Thoracic aorta (tissue), 2 donors: Measurements from ENCODE around the gene TINCR. TPM values are rescaled to one million over a fixed set of nuclear protein-coding genes. Genes with fewer than 3 reads are reported as not detected.

ENCODE experiments used
- ATAC-seq: fragments of 150-250 bp; one replicate; pipeline ENCODE4 v1.8.0; 2017; ENCODE audit warnings: low read depth; ENCODE audit not compliant: insufficient number of reproducible peaks, low FRiP score
- DNase-seq: peaks from one replicate; pipeline ENCODE4 v3.0.0-alpha.2; 2020; ENCODE audit warnings: low spot score
- H3K27ac ChIP-seq, 2 donors: fragments of 200-600 bp; sonication (generic); 1 replicate in 1 of 2; 2 replicates in 1 of 2; pipeline ENCODE4 v1.5.1; 2016; ENCODE audit warnings: mild to moderate bottlenecking in 2 of 2, moderate library complexity in 2 of 2
- H3K27me3 ChIP-seq: fragments of 200-600 bp; sonication (generic); replicated peaks from 2 replicates; pipeline ENCODE4 v1.6.0; 2016; ENCODE audit warnings: mild to moderate bottlenecking; ENCODE audit not compliant: insufficient read depth
- H3K36me3 ChIP-seq: fragments of 200-600 bp; sonication (generic); one replicate; pipeline ENCODE4 v1.5.1; 2016
- H3K4me1 ChIP-seq, 2 donors: fragments of 200-600 bp; sonication (generic); 1 replicate in 1 of 2; 2 replicates in 1 of 2; pipeline versions ENCODE4 v1.5.1 to v1.6.0; 2016; ENCODE audit warnings: low read depth in 2 of 2, mild to moderate bottlenecking in 1 of 2; ENCODE audit not compliant: control insufficient read depth in 1 of 2
- H3K4me3 ChIP-seq: fragments of 200-600 bp; sonication (generic); 2 replicates; pipeline ENCODE4 v1.5.1; 2016; ENCODE audit warnings: mild to moderate bottlenecking
- H3K9me3 ChIP-seq: fragments of 200-600 bp; sonication (generic); 2 replicates; pipeline ENCODE4 v1.5.1; 2016
- CTCF ChIP-seq: fragments of 200-600 bp; sonication (generic); IDR thresholded peaks from one replicate; pipeline ENCODE4 v1.5.1; 2019; ENCODE audit warnings: antibody characterized with exemption
- total RNA-seq, 2 donors: library from RNA; depleted of rRNA; stranded (reverse); fragments of >200 nt; gene quantifications; one replicate each; pipeline versions ENCODE4 v1.1.0 to v1.2.3, GENCODE V29; 2016

TINCR gene
- total RNA-seq, 2 donors from 2014 or later: 0.56 to 2.0 TPM

DNA sequence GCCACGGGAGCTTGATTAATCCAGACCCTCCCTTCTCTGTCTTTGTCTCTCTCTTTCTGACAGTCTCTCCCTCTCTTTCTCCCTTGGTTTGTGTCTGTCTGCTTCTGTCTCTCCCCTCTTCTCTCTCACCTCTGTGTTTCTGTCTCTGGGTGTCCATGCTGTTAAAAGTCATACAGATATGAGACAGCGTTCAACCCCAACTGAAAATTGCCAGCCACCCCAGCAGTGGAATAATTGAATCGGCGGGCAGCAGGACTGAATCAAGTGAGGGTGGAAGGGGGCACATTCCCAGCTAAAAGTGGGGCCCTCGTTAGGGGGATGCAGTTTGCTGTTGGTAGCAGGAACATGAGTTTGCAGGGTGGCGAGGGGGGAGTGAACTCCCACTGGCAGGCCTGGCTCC is 43.7 kb downstream of the TINCR start:
- Histone ChIP-seq H3K9me3 (no peaks in the 10 kb centered on the region), H3K27me3 (no peaks in the 10 kb centered on the region), H3K27ac (no peak overlapping the region), H3K4me1 (no peaks in the 10 kb centered on the region), H3K4me3 (no peak overlapping the region), H3K36me3 (no peaks in the 10 kb centered on the region)
- DNase-seq (no peak), ATAC-seq (no peak)
- no peak for TF ChIP-seq CTCF

DNA sequence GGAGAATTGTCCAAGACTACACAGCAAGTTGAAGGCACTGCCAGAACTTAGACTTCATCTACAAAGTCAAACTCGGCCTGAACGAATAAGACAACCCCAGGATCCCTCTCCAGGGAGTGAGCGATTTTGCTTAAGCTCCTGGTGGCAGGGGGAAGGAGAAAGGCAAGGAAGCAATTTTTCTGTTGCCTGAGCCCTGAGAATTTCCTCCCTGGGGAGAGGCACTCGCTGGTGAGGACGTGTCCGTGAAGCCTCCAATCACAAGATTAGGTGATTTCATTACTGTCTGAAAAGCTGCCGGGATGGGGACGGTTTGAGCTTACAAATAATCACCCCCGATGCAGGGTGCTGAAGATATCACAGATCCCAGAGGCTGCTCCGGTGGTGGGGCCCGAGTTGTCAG is 45.6 kb downstream of the TINCR start:
- Histone ChIP-seq H3K9me3 (no peaks in the 10 kb centered on the region), H3K36me3 (no peaks in the 10 kb centered on the region), H3K27ac (no peak overlapping the region), H3K4me1 (no peaks in the 10 kb centered on the region), H3K4me3 (no peak overlapping the region), H3K27me3 (no peaks in the 10 kb centered on the region)
- ATAC-seq (no peak), DNase-seq (no peak)
- no peak for TF ChIP-seq CTCF

GRCh38 chr19:5520501-5520900 is 47.3 kb downstream of the TINCR start:
- Histone ChIP-seq H3K27me3 (no peaks in the 10 kb centered on the region), H3K4me1 (no peaks in the 10 kb centered on the region), H3K9me3 (peaks cover 5% of the 10 kb centered on the region), H3K27ac (no peak overlapping the region), H3K4me3 (no peak overlapping the region), H3K36me3 (no peaks in the 10 kb centered on the region)
- TF ChIP-seq CTCF: no peak
- DNase-seq (no peak), ATAC-seq (no peak)

GRCh38 chr19:5519076-5519475 is 48.7 kb downstream of the TINCR start:
- DNase-seq: no peak
- H3K4me1 ChIP-seq: no peaks in the 10 kb centered on the region
- no peak for TF ChIP-seq CTCF
- H3K27ac ChIP-seq: no peak overlapping the region
- H3K4me3 ChIP-seq: no peak overlapping the region
- no peaks in the 10 kb centered on the region for H3K36me3 ChIP-seq
- ATAC-seq: no peak
- peaks cover 5% of the 10 kb centered on the region for H3K9me3 ChIP-seq
- no peaks in the 10 kb centered on the region for H3K27me3 ChIP-seq

- Histone ChIP-seq H3K9me3 (peaks cover 5% of the 10 kb centered on the region), H3K27me3 (no peaks in the 10 kb centered on the region), H3K4me1 (no peaks in the 10 kb centered on the region), H3K4me3 (no peak overlapping the region), H3K27ac (no peak overlapping the region), H3K36me3 (no peaks in the 10 kb centered on the region)
- DNase-seq: no peak
- no peak for ATAC-seq
- no peak for TF ChIP-seq CTCF
These were observed 52.0 kb downstream of the TINCR start for GRCh38 chr19:5515737-5516136.
